Ovary (tissue), 3 donors: Measurements from ENCODE around the gene CD34.

Experiments used
- EP300 ChIP-seq: sonication (generic); formaldehyde crosslinking; IDR thresholded peaks from one replicate; pipeline ENCODE4 v1.6.1; 2017; ENCODE audit warnings: antibody characterized with exemption
- POLR2A ChIP-seq: fragments of 450-650 bp; IDR thresholded peaks from one replicate; pipeline ENCODE4 v1.6.1; 2017; ENCODE audit warnings: antibody characterized with exemption, mild to moderate bottlenecking, moderate library complexity
- TF ChIP-seq, protein P1 (sequence below), 3 donors: fragments of 450-650 bp in 2 of 3; fragments of 200-600 bp in 1 of 3; IDR thresholded peaks; one replicate each; pipeline versions ENCODE4 v1.5.1 to v1.8.0; 2016 to 2022; ENCODE audit warnings: antibody characterized with exemption in 3 of 3, mild to moderate bottlenecking in 1 of 3
- donor health status: DM: no; HTN: no; CAD: no.

DNA sequence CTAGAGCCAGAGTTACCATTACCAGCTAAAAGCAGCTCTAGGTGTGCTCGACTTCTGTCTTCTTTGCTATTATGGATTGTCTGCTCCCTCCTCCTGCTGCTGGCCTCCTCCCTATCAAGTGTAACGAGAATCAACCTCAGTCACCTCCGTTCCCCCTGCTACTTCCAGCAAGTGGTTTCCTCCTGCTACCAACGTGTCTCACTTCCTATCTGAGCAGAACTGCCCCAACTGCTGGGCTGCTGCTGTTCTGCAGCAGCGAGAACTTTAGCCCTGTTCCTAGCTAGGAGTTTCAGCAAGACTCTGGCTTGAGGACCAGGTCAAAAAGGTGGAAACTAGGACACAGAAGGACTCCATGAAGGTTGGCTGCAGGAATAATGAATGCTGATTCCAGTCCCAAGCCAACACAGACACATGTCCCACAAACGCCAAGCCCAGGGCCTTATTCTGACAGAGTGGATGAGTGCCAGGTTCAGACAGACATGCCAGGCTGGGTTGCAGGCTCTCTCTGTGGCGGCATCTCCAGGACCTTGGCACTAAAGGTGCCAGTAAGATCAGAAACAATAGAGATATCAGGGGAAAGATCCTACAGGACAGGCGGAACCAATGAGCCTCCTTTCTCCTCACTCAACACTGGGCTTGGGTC, 46.9 kb downstream of the CD34 start:
- TF ChIP-seq, protein P1, sequence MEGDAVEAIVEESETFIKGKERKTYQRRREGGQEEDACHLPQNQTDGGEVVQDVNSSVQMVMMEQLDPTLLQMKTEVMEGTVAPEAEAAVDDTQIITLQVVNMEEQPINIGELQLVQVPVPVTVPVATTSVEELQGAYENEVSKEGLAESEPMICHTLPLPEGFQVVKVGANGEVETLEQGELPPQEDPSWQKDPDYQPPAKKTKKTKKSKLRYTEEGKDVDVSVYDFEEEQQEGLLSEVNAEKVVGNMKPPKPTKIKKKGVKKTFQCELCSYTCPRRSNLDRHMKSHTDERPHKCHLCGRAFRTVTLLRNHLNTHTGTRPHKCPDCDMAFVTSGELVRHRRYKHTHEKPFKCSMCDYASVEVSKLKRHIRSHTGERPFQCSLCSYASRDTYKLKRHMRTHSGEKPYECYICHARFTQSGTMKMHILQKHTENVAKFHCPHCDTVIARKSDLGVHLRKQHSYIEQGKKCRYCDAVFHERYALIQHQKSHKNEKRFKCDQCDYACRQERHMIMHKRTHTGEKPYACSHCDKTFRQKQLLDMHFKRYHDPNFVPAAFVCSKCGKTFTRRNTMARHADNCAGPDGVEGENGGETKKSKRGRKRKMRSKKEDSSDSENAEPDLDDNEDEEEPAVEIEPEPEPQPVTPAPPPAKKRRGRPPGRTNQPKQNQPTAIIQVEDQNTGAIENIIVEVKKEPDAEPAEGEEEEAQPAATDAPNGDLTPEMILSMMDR (IDR thresholded peaks at IDR 0.05): no peak
- no peak for TF ChIP-seq POLR2A
- TF ChIP-seq EP300: no peak
